Measurements from ENCODE around the gene TCTN1. TPM values are rescaled to one million over a fixed set of nuclear protein-coding genes. Genes with fewer than 3 reads are reported as not detected.

Gene TCTN1
- total and polyA plus RNA-seq, 2 of the 13 experiments (the other 11 are each of a cell fraction or from before 2014, with no cell fraction given) = 13.6 to 16.0 TPM

- TF ChIP-seq ZNF687 (CRISPR knock-in tag; IDR thresholded peaks at IDR 0.05) (peak; percentile 66), CBX2 (IDR thresholded peaks at IDR 0.05; ENCODE audit: low read depth, low read length) (no peak), CBX2 (CRISPR knock-in tag; IDR thresholded peaks at IDR 0.05; ENCODE audit: low read depth) (no peak), KDM5B (CRISPR knock-in tag; IDR thresholded peaks at IDR 0.05; ENCODE audit: borderline replicate concordance) (no peak), SUZ12 (IDR thresholded peaks at IDR 0.05; ENCODE audit: low read depth, low read length) (no peak), IKZF4 (CRISPR knock-in tag; IDR thresholded peaks at IDR 0.05; ENCODE audit: borderline replicate concordance, low read depth, not compliant biosample characterization) (no peak), LRRFIP1 (CRISPR knock-in tag; conservative IDR thresholded peaks at IDR 0.05) (no peak), ATF7 (IDR thresholded peaks at IDR 0.05) (no peak), ATF7 (CRISPR knock-in tag; IDR thresholded peaks at IDR 0.05) (no peak), FOXM1 (CRISPR knock-in tag; IDR thresholded peaks at IDR 0.05) (no peak), PHF20 (CRISPR knock-in tag; IDR thresholded peaks at IDR 0.05) (no peak), GABPB1 (CRISPR knock-in tag; IDR thresholded peaks at IDR 0.05) (peak; percentile 55; the same call in 1 of the 2 replicates), TEAD2 (CRISPR knock-in tag; IDR thresholded peaks at IDR 0.05) (no peak), ZNF468 (CRISPR knock-in tag; IDR thresholded peaks at IDR 0.05) (no peak), ZBTB7A (CRISPR knock-in tag; IDR thresholded peaks at IDR 0.05) (no peak), MXI1 (IDR thresholded peaks at IDR 0.05; ENCODE audit: borderline replicate concordance, low read depth, low read length) (no peak), ONECUT2 (CRISPR knock-in tag; IDR thresholded peaks at IDR 0.05) (no peak), DPF2 (CRISPR knock-in tag; IDR thresholded peaks at IDR 0.05; ENCODE audit: borderline replicate concordance, low read depth) (no peak), TAF15 (IDR thresholded peaks at IDR 0.05; ENCODE audit: low read depth, low read length, poor library complexity, severe bottlenecking) (no peak), GFI1 (CRISPR knock-in tag; IDR thresholded peaks at IDR 0.05; ENCODE audit: borderline replicate concordance) (no peak), ZMAT3 (CRISPR knock-in tag; conservative IDR thresholded peaks at IDR 0.05) (no peak), ZNF496 (CRISPR knock-in tag; IDR thresholded peaks at IDR 0.05; ENCODE audit: insufficient replicate concordance) (no peak), ADNP (CRISPR knock-in tag; IDR thresholded peaks at IDR 0.05) (no peak), ATF2 (CRISPR knock-in tag; IDR thresholded peaks at IDR 0.05) (no peak)
Measured at GRCh38 chr12:110698171-110698902, 84.4 kb downstream of the TCTN1 start (continued).
